PC-3 (cell line): ENCODE measurements around the gene ABCA3.

Source experiments
- EZH2phosphoT487 ChIP-seq: fragments of 300-600 bp; sonication (generic); IDR thresholded peaks from 2 replicates; pipeline ENCODE4 v1.6.1; 2018; ENCODE audit warnings: mild to moderate bottlenecking, antibody characterized with exemption, low read length, borderline replicate concordance
- TF ChIP-seq, protein P1 (sequence below): fragments of 300-600 bp; sonication (generic); conservative IDR thresholded peaks from 2 replicates; pipeline ENCODE4 v1.5.1; 2017; ENCODE audit warnings: antibody characterized with exemption, low read depth, mild to moderate bottlenecking, low read length

DNA sequence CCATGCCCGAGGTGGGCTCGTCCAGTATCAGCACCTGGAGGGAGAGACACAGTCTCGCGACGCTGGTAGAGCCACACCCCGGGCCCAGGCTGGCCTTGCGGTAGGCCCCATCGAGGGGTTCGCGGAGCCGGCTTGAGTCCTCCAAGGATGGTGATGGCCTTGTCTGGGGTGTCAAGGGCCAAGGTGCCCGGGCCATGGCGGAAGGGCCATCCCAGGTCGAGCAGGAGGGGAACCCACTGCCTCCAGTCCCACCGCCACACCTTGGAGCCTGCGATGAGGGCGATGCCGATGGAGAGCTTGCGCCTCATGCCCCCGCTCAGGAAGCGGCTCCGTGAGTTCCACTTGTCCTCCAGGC is 43.0 kb downstream of the ABCA3 start:
- TF ChIP-seq, protein P1, sequence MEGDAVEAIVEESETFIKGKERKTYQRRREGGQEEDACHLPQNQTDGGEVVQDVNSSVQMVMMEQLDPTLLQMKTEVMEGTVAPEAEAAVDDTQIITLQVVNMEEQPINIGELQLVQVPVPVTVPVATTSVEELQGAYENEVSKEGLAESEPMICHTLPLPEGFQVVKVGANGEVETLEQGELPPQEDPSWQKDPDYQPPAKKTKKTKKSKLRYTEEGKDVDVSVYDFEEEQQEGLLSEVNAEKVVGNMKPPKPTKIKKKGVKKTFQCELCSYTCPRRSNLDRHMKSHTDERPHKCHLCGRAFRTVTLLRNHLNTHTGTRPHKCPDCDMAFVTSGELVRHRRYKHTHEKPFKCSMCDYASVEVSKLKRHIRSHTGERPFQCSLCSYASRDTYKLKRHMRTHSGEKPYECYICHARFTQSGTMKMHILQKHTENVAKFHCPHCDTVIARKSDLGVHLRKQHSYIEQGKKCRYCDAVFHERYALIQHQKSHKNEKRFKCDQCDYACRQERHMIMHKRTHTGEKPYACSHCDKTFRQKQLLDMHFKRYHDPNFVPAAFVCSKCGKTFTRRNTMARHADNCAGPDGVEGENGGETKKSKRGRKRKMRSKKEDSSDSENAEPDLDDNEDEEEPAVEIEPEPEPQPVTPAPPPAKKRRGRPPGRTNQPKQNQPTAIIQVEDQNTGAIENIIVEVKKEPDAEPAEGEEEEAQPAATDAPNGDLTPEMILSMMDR, result no peak
- TF ChIP-seq EZH2phosphoT487, result no peak
